H9 (cell line): ENCODE results near the gene LPP. TPM values are rescaled to one million over a fixed set of nuclear protein-coding genes. Genes with fewer than 3 reads are reported as not detected.

Source experiments
- DNase-seq: peaks from one replicate; pipeline ENCODE4 v3.0.0-alpha.2; 2017
- H2AFZ ChIP-seq: one replicate; pipeline ENCODE4 v1.6.1; 2013; ENCODE audit warnings: mild to moderate bottlenecking, low read length, control low read depth, moderate library complexity
- H2AK5ac ChIP-seq: 2 replicates; pipeline ENCODE4 v1.6.1; 2013; ENCODE audit warnings: low read length, control low read depth, mixed read lengths; ENCODE audit not compliant: insufficient read length
- H2BK120ac ChIP-seq: one replicate; pipeline ENCODE4 v1.6.1; 2013; ENCODE audit warnings: low read depth, mild to moderate bottlenecking, low read length, control low read depth, inconsistent platforms; ENCODE audit not compliant: poor library complexity, severe bottlenecking
- H2BK12ac ChIP-seq: 2 replicates; pipeline ENCODE4 v1.6.1; 2013; ENCODE audit warnings: low read length, control low read depth, mixed read lengths, low read depth; ENCODE audit not compliant: insufficient read length
- H2BK15ac ChIP-seq: 2 replicates; pipeline ENCODE4 v1.6.1; 2013; ENCODE audit warnings: low read depth, low read length, control low read depth
- H2BK20ac ChIP-seq: one replicate; pipeline ENCODE4 v1.6.1; 2013; ENCODE audit warnings: low read depth, mild to moderate bottlenecking, low read length, control low read depth, inconsistent platforms; ENCODE audit not compliant: poor library complexity, severe bottlenecking
- H2BK5ac ChIP-seq: 2 replicates; pipeline ENCODE4 v1.6.1; 2013; ENCODE audit warnings: low read length, control low read depth, mixed read lengths; ENCODE audit not compliant: insufficient read length
- H3K14ac ChIP-seq: 2 replicates; pipeline ENCODE4 v1.6.1; 2013; ENCODE audit warnings: low read length, control low read depth; ENCODE audit not compliant: insufficient read depth
- H3K18ac ChIP-seq: 2 replicates; pipeline ENCODE4 v1.6.1; 2013; ENCODE audit warnings: low read depth, mild to moderate bottlenecking, mixed read lengths, low read length, control low read depth; ENCODE audit not compliant: insufficient read length
- H3K23ac ChIP-seq: 2 replicates; pipeline ENCODE4 v1.6.1; 2013; ENCODE audit warnings: low read length, control low read depth, mixed read lengths, low read depth; ENCODE audit not compliant: insufficient read length
- H3K23me2 ChIP-seq: 2 replicates; pipeline ENCODE4 v1.6.1; 2013; ENCODE audit warnings: low read depth, mild to moderate bottlenecking, mixed read lengths, low read length, control low read depth; ENCODE audit not compliant: insufficient read length, poor library complexity, severe bottlenecking
- H3K27ac ChIP-seq: 2 replicates; pipeline ENCODE4 v1.5.1; 2013; ENCODE audit warnings: low read length, control low read depth, mixed read lengths, low read depth; ENCODE audit not compliant: insufficient read length
- H3K27me3 ChIP-seq: 2 replicates; pipeline ENCODE4 v1.6.1; 2013; ENCODE audit warnings: low read length, control low read depth, inconsistent platforms; ENCODE audit not compliant: insufficient read depth
- H3K4ac ChIP-seq: 2 replicates; pipeline ENCODE4 v1.6.1; 2013; ENCODE audit warnings: low read depth, mild to moderate bottlenecking, control low read depth, inconsistent platforms, low read length, moderate library complexity
- H3K4me1 ChIP-seq: 2 replicates; pipeline ENCODE4 v1.6.1; 2013; ENCODE audit warnings: low read length, control low read depth, inconsistent platforms; ENCODE audit not compliant: insufficient read depth
- H3K4me2 ChIP-seq: 2 replicates; pipeline ENCODE4 v1.6.1; 2013; ENCODE audit warnings: low read length, control low read depth, mixed read lengths; ENCODE audit not compliant: insufficient read length, insufficient read depth
- H3K56ac ChIP-seq: 2 replicates; pipeline ENCODE4 v1.6.1; 2013; ENCODE audit warnings: low read depth, mild to moderate bottlenecking, mixed read lengths, low read length, control low read depth; ENCODE audit not compliant: insufficient read length
- H3K79me1 ChIP-seq: 2 replicates; pipeline ENCODE4 v1.6.1; 2013; ENCODE audit warnings: low read depth, mild to moderate bottlenecking, moderate library complexity, low read length, control low read depth, inconsistent platforms; ENCODE audit not compliant: insufficient read depth, poor library complexity, severe bottlenecking
- H3K79me2 ChIP-seq: 2 replicates; pipeline ENCODE4 v1.6.1; 2013; ENCODE audit warnings: low read length, control low read depth, inconsistent platforms; ENCODE audit not compliant: insufficient read depth
- H3K9ac ChIP-seq: 2 replicates; pipeline ENCODE4 v1.6.1; 2013; ENCODE audit warnings: low read length, control low read depth, mixed read lengths; ENCODE audit not compliant: insufficient read length; ENCODE audit errors: extremely low read depth
- H3K9me3 ChIP-seq: one replicate; pipeline ENCODE4 v1.6.1; 2013; ENCODE audit warnings: low read depth, low read length, inconsistent platforms; ENCODE audit not compliant: control insufficient read depth
- H3T11ph ChIP-seq: one replicate; pipeline ENCODE4 v1.6.1; 2013; ENCODE audit warnings: mild to moderate bottlenecking, low read length, control low read depth, inconsistent platforms
- H4K20me1 ChIP-seq: one replicate; pipeline ENCODE4 v1.6.1; 2013; ENCODE audit not compliant: control insufficient read depth, insufficient read length, insufficient read depth
- H4K5ac ChIP-seq: 2 replicates; pipeline ENCODE4 v1.6.1; 2013; ENCODE audit warnings: low read depth, mild to moderate bottlenecking, mixed read lengths, low read length, control low read depth; ENCODE audit not compliant: insufficient read length
- H4K8ac ChIP-seq: replicated peaks from 2 replicates; pipeline ENCODE4 v1.6.1; 2013; ENCODE audit warnings: low read length, control low read depth, mixed read lengths, low read depth; ENCODE audit not compliant: insufficient read length
- H4K91ac ChIP-seq: 2 replicates; pipeline ENCODE4 v1.6.1; 2013; ENCODE audit warnings: low read depth, mild to moderate bottlenecking, moderate library complexity, mixed read lengths, low read length, control low read depth; ENCODE audit not compliant: insufficient read length
- H3K27ac Mint-ChIP-seq, 3 experiments: 2 replicates in 2 of 3; 3 replicates in 1 of 3; pipeline ENCODE4 v1.8.0; 2020 to 2021; ENCODE audit warnings: mixed read lengths in 3 of 3, mild to moderate bottlenecking in 1 of 3, moderate library complexity in 1 of 3
- H3K27me3 Mint-ChIP-seq: 2 replicates; pipeline ENCODE4 v1.8.0; 2021; ENCODE audit warnings: low read depth, mild to moderate bottlenecking, moderate library complexity, mixed read lengths
- H3K36me3 Mint-ChIP-seq, 3 experiments: 2 replicates in 2 of 3; 3 replicates in 1 of 3; pipeline ENCODE4 v1.8.0; 2020 to 2021; ENCODE audit warnings: low read depth in 3 of 3, mixed read lengths in 3 of 3; ENCODE audit not compliant: insufficient read depth in 1 of 3
- H3K4me1 Mint-ChIP-seq, 2 experiments: 2 replicates each; pipeline ENCODE4 v1.8.0; 2020; ENCODE audit warnings: mixed read lengths in 2 of 2
- H3K4me3 Mint-ChIP-seq, 2 experiments: 2 replicates in 1 of 2; 3 replicates in 1 of 2; pipeline ENCODE4 v1.8.0; 2020 to 2021; ENCODE audit warnings: mild to moderate bottlenecking in 2 of 2, mixed read lengths in 2 of 2, moderate library complexity in 1 of 2
- H3K9me3 Mint-ChIP-seq, 2 experiments: 2 replicates in 1 of 2; 3 replicates in 1 of 2; pipeline ENCODE4 v1.8.0; 2020; ENCODE audit warnings: mild to moderate bottlenecking in 2 of 2, mixed read lengths in 2 of 2, moderate library complexity in 1 of 2
- CTCF ChIP-seq: fragments of 200-600 bp; sonication (generic); conservative IDR thresholded peaks from 3 replicates; pipeline ENCODE4 v1.8.0; 2021; ENCODE audit warnings: antibody characterized with exemption, mild to moderate bottlenecking
- WGBS: extraction: QIAGEN DNeasy Blood & Tissue Kit; methylation state at CpG from one replicate; pipeline ENCODE4 v1.1.7; 2013; ENCODE audit warnings: missing lambda C conversion rate, low lambda C conversion rate, mixed read lengths; ENCODE audit not compliant: insufficient read length; ENCODE audit errors: extremely low coverage; 5-methylcytosine and 5-hydroxymethylcytosine counted together
- total RNA-seq: library from RNA; stranded (reverse); gene quantifications from 2 replicates; pipeline ENCODE4 v1.2.1, GENCODE V29; 2021

Gene LPP
- total RNA-seq, 1 experiment from 2014 or later, result 64.6 TPM

- Histone ChIP-seq H4K91ac (no peak overlapping the region), H3K23me2 (no peaks in the 10 kb centered on the region), H3K27ac (no peak overlapping the region), H3K23ac (no peak overlapping the region), H3K4ac (no peak overlapping the region), H2BK15ac (no peak overlapping the region), H4K5ac (no peak overlapping the region), H3T11ph (no peak overlapping the region), H2BK12ac (no peak overlapping the region), H3K18ac (no peak overlapping the region), H3K79me2 (no peaks in the 10 kb centered on the region), H3K9me3 (no peaks in the 10 kb centered on the region), H3K56ac (no peak overlapping the region), H3K14ac (no peak overlapping the region), H3K4me2 (no peak overlapping the region), H2BK120ac (no peak overlapping the region), H4K8ac (no peak overlapping the region), H3K79me1 (no peaks in the 10 kb centered on the region), H3K4me1 (no peaks in the 10 kb centered on the region), H3K27me3 (no peaks in the 10 kb centered on the region), H2BK5ac (no peak overlapping the region), H2BK20ac (no peak overlapping the region), H2AFZ (no peak overlapping the region), H3K9ac (no peak overlapping the region), H2AK5ac (no peak overlapping the region), H4K20me1 (no peaks in the 10 kb centered on the region)
- Mint-ChIP-seq H3K9me3 (no peaks in the 10 kb centered on the region), H3K36me3 (no peaks in the 10 kb centered on the region), H3K27me3 (no peaks in the 10 kb centered on the region), H3K4me1 (no peaks in the 10 kb centered on the region), H3K27ac (no peak overlapping the region), H3K4me3 (no peak overlapping the region)
- TF ChIP-seq CTCF, result no peak
- WGBS, result no CpG with 5 or more reads among the region's 4 CpGs
- DNase-seq, result no peak
These were observed 713.8 kb downstream of the LPP start for GRCh38 chr3:188867691-188868265.
